Mucosa of rectum (tissue), 2 donors: ENCODE data around the gene CD93.

Source experiments
- H3K27ac ChIP-seq, 2 donors: one replicate each; pipeline ENCODE4 v1.7.0; 2013; ENCODE audit warnings: inconsistent platforms in 2 of 2, low read depth in 2 of 2, low read length in 2 of 2
- H3K27me3 ChIP-seq, 2 donors: one replicate each; pipeline ENCODE4 v1.7.0; 2013; ENCODE audit warnings: low read length in 2 of 2; ENCODE audit not compliant: control insufficient read depth in 2 of 2, insufficient read depth in 2 of 2
- H3K36me3 ChIP-seq, 2 donors: one replicate each; pipeline ENCODE4 v1.7.0; 2013; ENCODE audit warnings: low read length in 2 of 2; ENCODE audit not compliant: control insufficient read depth in 2 of 2, insufficient read depth in 2 of 2
- H3K4me1 ChIP-seq, 2 donors: one replicate each; pipeline ENCODE4 v1.7.0; 2013; ENCODE audit warnings: low read length in 2 of 2, mild to moderate bottlenecking in 1 of 2; ENCODE audit not compliant: control insufficient read depth in 2 of 2, insufficient read depth in 2 of 2
- H3K4me3 ChIP-seq, 2 donors: one replicate each; pipeline ENCODE4 v1.7.0; 2013; ENCODE audit warnings: low read length in 2 of 2
- H3K9ac ChIP-seq, 2 donors: one replicate each; pipeline ENCODE4 v1.7.0; 2013; ENCODE audit warnings: low read length in 2 of 2, low read depth in 1 of 2, mild to moderate bottlenecking in 1 of 2
- H3K9me3 ChIP-seq, 2 donors: one replicate each; pipeline ENCODE4 v1.7.0; 2013; ENCODE audit warnings: low read length in 2 of 2; ENCODE audit not compliant: control insufficient read depth in 2 of 2
- donor health status: healthy.
- donor health status: Normal muscosa, but diverticular disease.

Gene CD93

DNA sequence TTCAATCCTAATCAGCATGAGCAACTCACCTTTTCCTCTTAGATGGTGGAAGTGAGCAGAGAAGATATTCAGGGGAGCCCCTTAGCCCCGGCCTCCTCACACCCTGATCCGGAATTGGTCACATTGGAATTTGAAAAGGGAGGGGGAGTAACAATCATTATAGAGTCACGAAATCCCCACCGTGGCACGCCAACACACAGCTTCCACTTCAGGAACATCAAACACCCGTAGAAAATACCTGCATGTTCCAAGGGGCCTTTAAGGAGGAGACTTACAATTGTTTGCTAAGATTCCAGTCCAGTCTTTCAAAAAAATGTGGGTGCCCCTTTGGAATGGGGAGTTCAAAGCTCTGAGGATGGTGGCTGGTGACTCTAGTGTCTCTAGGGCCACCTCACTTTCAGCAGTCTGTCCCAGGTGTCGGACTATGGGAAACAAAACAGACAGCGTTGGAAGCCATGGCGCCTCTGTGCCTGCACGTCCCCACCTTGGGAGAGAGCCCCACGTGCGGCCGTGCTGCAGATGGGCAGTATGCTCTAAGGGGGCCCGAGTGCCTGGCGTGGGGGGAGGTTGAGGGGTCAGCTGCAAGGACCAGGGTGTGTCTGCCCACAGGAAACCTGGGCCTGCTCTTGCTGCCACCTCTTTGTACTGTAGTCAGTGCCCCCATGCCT is 2.4 kb downstream of the CD93 start:
- Histone ChIP-seq H3K36me3 (no peaks in the 10 kb centered on the region), H3K4me1 (no peaks in the 10 kb centered on the region), H3K27ac (peak overlapping the region; percentile 58 to 61), H3K4me3 (peak overlapping the region; percentile 33 to 48), H3K27me3 (no peaks in the 10 kb centered on the region), H3K9me3 (no peaks in the 10 kb centered on the region), H3K9ac (peak overlapping the region; percentile 32 to 37)

DNA sequence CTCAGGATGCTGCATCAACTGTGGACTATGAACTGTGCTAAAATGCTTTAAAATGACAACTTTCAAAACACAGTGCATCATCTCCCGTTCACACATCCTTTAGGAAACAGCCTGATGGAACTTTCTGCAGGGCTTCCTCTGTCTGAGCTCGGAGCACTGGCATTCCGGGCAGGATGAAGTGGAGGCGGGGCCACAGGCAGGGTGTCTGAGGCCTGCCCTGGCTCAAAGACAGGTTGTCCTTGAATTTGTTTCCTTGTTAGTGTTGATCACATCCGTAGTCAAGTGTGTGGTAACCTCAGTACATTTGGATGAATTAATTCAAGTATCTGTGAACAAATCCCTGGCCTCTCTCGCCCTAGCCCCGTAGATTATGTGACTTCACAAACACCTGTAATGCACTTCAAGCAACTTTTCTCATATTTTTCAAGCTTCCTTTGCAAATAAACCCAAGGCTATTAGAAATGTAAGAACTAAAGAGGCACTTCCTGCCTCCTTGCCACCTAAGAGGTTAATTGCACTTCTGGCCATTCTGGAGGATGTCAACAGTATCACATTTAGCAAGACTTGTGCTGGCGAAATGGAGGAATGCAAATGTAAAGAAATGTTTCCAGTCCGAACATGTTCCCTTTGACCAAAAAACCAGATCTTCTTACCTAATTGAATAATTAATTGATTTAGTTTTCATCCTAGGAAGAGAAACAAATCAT is 3.1 kb downstream of the CD93 start:
- Histone ChIP-seq H3K27ac (peak overlapping the region; percentile 58 to 61), H3K27me3 (no peaks in the 10 kb centered on the region), H3K9ac (no peak overlapping the region), H3K4me3 (peak overlapping the region in 1 of 2 donors; percentile 22), H3K9me3 (no peaks in the 10 kb centered on the region), H3K36me3 (no peaks in the 10 kb centered on the region), H3K4me1 (no peaks in the 10 kb centered on the region)

DNA sequence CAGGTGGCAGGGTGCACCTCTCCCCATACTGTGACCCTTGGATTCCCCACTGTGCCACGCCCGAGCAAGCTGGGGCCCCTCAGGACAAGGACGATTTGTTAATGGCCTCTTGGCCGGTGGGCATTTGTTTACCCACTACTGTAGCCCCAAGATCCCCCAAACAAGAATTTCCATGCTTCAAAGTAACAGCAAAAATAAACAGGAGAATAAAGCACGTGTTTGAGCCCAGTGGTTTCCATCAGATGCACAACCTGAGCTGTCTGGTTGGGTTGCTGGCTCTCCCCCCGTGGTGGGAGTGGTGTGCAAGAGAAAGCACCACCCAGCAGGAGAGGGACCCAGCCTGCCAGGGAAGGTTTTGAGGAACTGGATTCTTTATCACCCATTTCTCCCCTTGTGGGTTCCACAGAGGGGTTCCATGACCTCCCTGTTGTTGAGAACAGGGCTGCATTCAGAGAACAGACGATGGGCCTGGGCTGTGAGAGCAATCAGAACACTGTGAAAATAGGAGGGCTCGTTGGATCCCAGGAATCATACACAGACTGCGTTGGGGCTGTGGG is 4.8 kb downstream of the CD93 start:
- Histone ChIP-seq H3K4me3 (no peak overlapping the region), H3K4me1 (no peaks in the 10 kb centered on the region), H3K27ac (no peak overlapping the region)

DNA sequence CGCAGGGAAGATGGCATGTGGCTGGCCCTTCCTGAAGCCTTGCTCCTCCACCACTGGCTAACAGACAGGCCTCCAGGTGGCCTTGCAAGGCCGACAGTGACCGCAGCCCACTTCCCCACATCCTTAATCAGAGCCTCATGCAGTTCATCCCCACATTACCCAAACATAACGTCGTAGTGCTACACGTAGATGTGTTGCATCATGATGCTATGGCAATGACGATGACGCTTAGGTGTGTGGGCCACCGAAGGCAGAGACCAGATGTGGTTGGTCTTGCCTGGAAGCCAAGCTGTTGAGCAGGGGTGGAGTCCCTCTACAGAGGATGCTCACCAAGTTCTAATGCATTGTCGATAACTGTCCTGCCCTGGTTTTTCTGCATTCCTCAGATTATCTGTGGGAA is 5.6 kb downstream of the CD93 start:
- Histone ChIP-seq H3K9me3 (no peaks in the 10 kb centered on the region), H3K27ac (no peak overlapping the region), H3K4me1 (no peaks in the 10 kb centered on the region), H3K4me3 (no peak overlapping the region), H3K36me3 (no peaks in the 10 kb centered on the region), H3K9ac (no peak overlapping the region), H3K27me3 (no peaks in the 10 kb centered on the region)

More for the DNA sequence above, 4.8 kb downstream of the CD93 start:
- Histone ChIP-seq H3K9ac (no peak overlapping the region), H3K9me3 (no peaks in the 10 kb centered on the region), H3K36me3 (no peaks in the 10 kb centered on the region), H3K27me3 (no peaks in the 10 kb centered on the region)

DNA sequence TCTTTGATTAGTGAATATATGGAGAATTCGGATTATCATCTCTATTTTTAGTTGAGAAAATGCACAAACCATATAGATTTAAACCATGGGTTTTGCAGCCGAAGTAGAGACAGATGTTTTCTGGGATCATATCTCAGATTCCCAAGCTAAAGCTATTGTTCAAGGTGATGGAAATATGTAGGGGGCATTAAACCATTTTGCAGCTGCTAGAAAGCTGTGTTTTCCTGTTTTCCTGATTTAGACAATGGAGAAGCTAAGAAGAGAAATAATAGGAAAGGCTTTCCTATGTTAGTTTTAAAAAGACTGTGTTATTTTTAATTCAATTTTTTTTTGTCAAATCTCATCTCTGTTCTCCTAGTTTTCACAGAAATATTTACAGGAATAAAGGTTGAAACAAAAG is 6.2 kb downstream of the CD93 start:
- Histone ChIP-seq H3K9ac (no peak overlapping the region), H3K4me1 (no peaks in the 10 kb centered on the region), H3K27me3 (no peaks in the 10 kb centered on the region), H3K36me3 (no peaks in the 10 kb centered on the region), H3K4me3 (no peak overlapping the region), H3K27ac (no peak overlapping the region), H3K9me3 (no peaks in the 10 kb centered on the region)

DNA sequence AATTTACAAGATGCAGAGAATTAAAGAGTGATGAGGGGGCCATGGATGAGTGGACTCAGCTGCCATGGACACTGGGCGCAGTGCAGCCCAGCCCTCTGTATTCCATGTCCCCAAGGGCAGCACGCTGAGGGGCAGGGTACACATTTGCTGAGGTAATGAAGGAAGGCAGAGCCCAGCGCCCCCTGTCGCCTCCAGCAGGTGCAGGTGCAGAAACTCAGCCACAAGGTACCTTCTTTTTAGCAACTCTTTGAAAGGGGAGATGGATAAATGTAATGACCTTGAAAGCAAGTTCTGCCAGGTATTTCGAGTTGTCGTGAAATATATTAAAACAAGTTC is 7.1 kb downstream of the CD93 start:
- Histone ChIP-seq H3K27ac (no peak overlapping the region), H3K9ac (no peak overlapping the region), H3K27me3 (no peaks in the 10 kb centered on the region), H3K4me1 (no peaks in the 10 kb centered on the region), H3K9me3 (no peaks in the 10 kb centered on the region), H3K4me3 (no peak overlapping the region), H3K36me3 (no peaks in the 10 kb centered on the region)

DNA sequence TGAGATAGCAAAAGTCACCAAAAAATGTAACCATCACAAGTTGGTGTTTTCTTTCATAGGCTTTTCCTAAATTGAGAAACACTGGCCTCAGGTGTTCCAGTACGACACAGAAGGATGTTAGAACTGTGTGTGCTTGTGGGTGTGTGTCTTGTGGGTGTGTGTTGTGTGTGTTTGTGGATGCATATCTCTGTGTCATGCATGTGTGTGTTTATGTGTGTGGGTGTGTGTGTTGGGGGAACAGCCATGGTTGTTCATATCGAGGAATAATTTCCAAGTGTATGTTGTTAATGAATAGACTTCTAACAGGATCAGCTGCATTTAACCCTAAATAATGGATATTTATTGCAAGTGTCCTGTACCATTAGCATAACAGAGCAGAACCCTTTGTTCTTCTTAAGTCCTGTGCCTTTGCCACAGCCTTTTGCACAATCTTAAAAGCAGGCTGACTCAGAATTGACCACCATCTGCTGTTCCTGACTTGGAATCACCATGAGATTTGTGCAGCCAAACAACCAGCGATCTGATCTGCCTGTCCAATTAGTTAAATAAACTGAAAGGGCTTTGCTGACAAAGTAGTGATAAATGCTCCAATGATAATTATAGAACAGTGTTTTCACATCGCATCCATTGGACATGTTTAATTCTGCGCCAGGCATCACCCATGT is 7.6 kb downstream of the CD93 start:
- Histone ChIP-seq H3K27ac (no peak overlapping the region), H3K27me3 (no peaks in the 10 kb centered on the region), H3K4me1 (no peaks in the 10 kb centered on the region), H3K9ac (no peak overlapping the region), H3K4me3 (no peak overlapping the region), H3K36me3 (no peaks in the 10 kb centered on the region), H3K9me3 (no peaks in the 10 kb centered on the region)

DNA sequence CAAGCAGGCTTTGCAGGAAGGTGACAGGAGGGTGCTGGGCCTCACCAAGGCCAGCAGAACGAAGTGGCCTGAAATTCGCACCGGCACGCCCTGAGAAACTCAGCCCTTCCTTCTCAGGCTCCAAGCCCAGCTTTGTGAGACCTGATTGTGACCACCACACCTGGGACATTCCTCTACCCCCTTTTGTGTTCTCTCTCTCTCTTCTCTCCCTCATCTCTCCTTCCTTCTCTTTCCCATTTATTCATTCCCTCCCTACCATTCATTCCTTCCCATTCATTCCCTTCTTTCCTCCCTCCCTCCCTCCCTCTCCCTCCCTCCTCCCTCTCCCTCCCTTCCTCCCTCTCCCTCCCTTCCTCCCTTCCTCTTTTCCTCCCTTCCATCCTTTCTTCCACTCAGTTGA is 8.8 kb downstream of the CD93 start:
- Histone ChIP-seq H3K4me3 (no peak overlapping the region), H3K9me3 (no peaks in the 10 kb centered on the region), H3K36me3 (no peaks in the 10 kb centered on the region), H3K27ac (no peak overlapping the region), H3K27me3 (no peaks in the 10 kb centered on the region), H3K9ac (no peak overlapping the region), H3K4me1 (no peaks in the 10 kb centered on the region)

DNA sequence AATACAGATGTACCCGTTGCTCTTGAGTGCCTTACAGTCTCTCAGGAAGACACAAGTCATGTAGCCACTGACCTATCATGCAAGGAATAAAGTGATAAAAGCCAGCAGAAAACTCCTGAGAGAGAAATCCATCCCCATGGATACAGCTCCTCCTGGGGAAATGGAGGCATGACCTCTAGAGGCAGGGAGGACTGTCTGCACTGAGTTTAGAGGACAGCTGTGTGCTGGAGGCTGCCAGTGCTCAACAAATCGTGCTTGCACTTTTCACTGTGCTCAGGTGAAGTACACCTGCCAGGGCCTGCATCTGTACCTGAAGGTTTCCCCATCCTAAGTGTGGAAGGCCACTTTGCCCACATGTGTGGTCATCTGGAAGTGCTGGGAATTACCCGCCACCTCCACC is 12.1 kb downstream of the CD93 start:
- no peaks in the 10 kb centered on the region for H3K36me3 ChIP-seq
- H3K9ac ChIP-seq: no peak overlapping the region
- H3K4me1 ChIP-seq: no peaks in the 10 kb centered on the region
- no peak overlapping the region for H3K4me3 ChIP-seq
- no peaks in the 10 kb centered on the region for H3K9me3 ChIP-seq
- H3K27ac ChIP-seq: no peak overlapping the region
- no peaks in the 10 kb centered on the region for H3K27me3 ChIP-seq

DNA sequence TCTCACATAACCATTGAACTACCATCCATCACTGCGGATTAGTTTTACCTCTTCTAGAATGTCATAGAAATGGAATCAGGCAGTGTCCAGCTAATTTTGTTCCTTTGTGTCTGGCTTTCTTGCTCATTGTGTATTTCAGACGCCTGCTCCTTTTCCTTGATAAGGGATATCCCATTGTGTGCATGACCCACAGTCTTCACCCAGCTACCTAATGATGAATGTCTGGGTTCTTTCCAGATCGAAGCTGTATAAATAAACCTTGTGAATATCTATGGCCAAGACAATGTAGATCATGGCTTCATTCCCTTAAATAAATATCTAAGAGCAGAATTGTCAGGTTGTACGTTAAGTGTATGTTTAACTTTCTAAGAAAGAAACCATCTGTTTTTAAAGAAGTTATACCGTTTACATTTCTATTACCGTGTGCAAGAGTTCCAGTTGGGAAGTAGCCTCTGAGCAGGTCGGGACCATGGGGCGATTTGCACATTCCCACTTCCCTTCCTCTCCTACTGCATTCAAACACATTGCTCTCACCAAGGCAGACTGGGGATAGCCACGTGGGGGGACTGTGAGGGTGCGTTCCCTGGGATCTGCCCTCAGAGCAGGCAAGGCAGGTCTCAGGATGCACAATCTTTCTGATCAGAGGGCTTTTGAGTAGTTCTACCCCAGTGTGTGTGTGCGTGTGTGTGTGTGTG is 13.1 kb downstream of the CD93 start:
- H3K27ac ChIP-seq: no peak overlapping the region
- no peaks in the 10 kb centered on the region for H3K27me3 ChIP-seq
- no peak overlapping the region for H3K4me3 ChIP-seq
- no peaks in the 10 kb centered on the region for H3K4me1 ChIP-seq
- no peaks in the 10 kb centered on the region for H3K9me3 ChIP-seq
- no peaks in the 10 kb centered on the region for H3K36me3 ChIP-seq
- no peak overlapping the region for H3K9ac ChIP-seq
